Natural killer cell (primary cell): ENCODE results near the gene APBA1. TPM values are rescaled to one million over a fixed set of nuclear protein-coding genes. Genes with fewer than 3 reads are reported as not detected.

Experiments used
- ATAC-seq, 3 donors: fragments of 150-1000 bp in 2 of 3; fragments of 200-7000 bp in 1 of 3; cut with Tn5 transposase; 1 replicate in 1 of 3; 2 replicates in 2 of 3; pipeline ENCODE4 v1.10.0; 2021; ENCODE audit warnings: mild to moderate bottlenecking in 2 of 3, moderate library complexity in 2 of 3
- DNase-seq, 2 donors: peaks; one replicate each; pipeline versions ENCODE4 v3.0.0 to v3.0.0-alpha.2; 2013 to 2021; ENCODE audit warnings: mixed read lengths in 1 of 2
- H3K27ac ChIP-seq: one replicate; pipeline ENCODE4 v1.5.1; 2013; ENCODE audit warnings: mild to moderate bottlenecking, low read length
- H3K27me3 ChIP-seq: one replicate; pipeline ENCODE4 v1.6.1; 2013; ENCODE audit warnings: low read length; ENCODE audit not compliant: control insufficient read depth, insufficient read depth
- H3K36me3 ChIP-seq: one replicate; pipeline ENCODE4 v1.6.1; 2013; ENCODE audit warnings: low read length; ENCODE audit not compliant: control insufficient read depth, insufficient read depth
- H3K4me1 ChIP-seq: one replicate; pipeline ENCODE4 v1.6.1; 2013; ENCODE audit warnings: low read length; ENCODE audit not compliant: control insufficient read depth, insufficient read depth
- H3K4me3 ChIP-seq: one replicate; pipeline ENCODE4 v1.5.1; 2013; ENCODE audit warnings: low read length
- H3K9me3 ChIP-seq: one replicate; pipeline ENCODE4 v1.6.1; 2013; ENCODE audit warnings: low read length; ENCODE audit not compliant: control insufficient read depth, insufficient read depth
- H3K27ac Mint-ChIP-seq, 2 donors: one replicate each; pipeline ENCODE4 v1.8.0; 2022; ENCODE audit warnings: mild to moderate bottlenecking in 2 of 2, mixed read lengths in 2 of 2, moderate library complexity in 1 of 2
- H3K27me3 Mint-ChIP-seq, 2 donors: one replicate each; pipeline ENCODE4 v1.8.0; 2022; ENCODE audit warnings: low read depth in 2 of 2, mixed read lengths in 2 of 2
- H3K36me3 Mint-ChIP-seq: one replicate; pipeline ENCODE4 v1.8.0; 2022; ENCODE audit warnings: mixed read lengths
- H3K4me1 Mint-ChIP-seq, 2 donors: one replicate each; pipeline ENCODE4 v1.8.0; 2022; ENCODE audit warnings: mixed read lengths in 2 of 2
- H3K4me3 Mint-ChIP-seq: one replicate; pipeline ENCODE4 v1.8.0; 2022; ENCODE audit warnings: mild to moderate bottlenecking, moderate library complexity, mixed read lengths
- H3K9me3 Mint-ChIP-seq, 2 donors: one replicate each; pipeline ENCODE4 v1.8.0; 2022; ENCODE audit warnings: mixed read lengths in 2 of 2
- WGBS: methylation state at CpG from one replicate; pipeline ENCODE4 v1.1.7; 2013; ENCODE audit warnings: missing lambda C conversion rate; ENCODE audit not compliant: insufficient coverage; 5-methylcytosine and 5-hydroxymethylcytosine counted together
- intact Hi-C: fragments of 100-400 bp; cut with micrococcal nuclease; formaldehyde crosslinking; loops from one replicate; pipeline ENCODE4 v1.14.2; 2022
- total RNA-seq, 4 donors: library from RNA; stranded (reverse); fragments of 120-200 nt in 1 of 4; gene quantifications; one replicate each; pipeline versions ENCODE4 v1.2.3 to v1.2.4, GENCODE V29; 2013 to 2022
- TF ChIP-seq, protein P1 (sequence below): fragments of 200-600 bp; IDR thresholded peaks from one replicate; pipeline ENCODE4 v1.8.0; 2022; ENCODE audit warnings: antibody characterized with exemption

Gene APBA1
- total RNA-seq, 3 donors from 2014 or later (not counting 1 experiment from before 2014, with no cell fraction given) = 0.11 to 0.31 (median 0.13) TPM

- H3K36me3 ChIP-seq = no peaks in the 10 kb centered on the region
- H3K27ac ChIP-seq = no peak overlapping the region
- WGBS = 93% methylated on average over 5 of the region's 5 CpGs
- no peak overlapping the region for H3K4me3 ChIP-seq
- H3K27me3 ChIP-seq = no peaks in the 10 kb centered on the region
- intact Hi-C loops = no loop called here
- Mint-ChIP-seq H3K27me3 (peaks cover 2 to 9% of the 10 kb centered on the region in 2 donors), H3K36me3 (no peaks in the 10 kb centered on the region), H3K27ac (no peak overlapping the region), H3K4me1 (no peaks in the 10 kb centered on the region), H3K4me3 (no peak overlapping the region), H3K9me3 (no peaks in the 10 kb centered on the region)
- DNase-seq (no peak), ATAC-seq (no peak)
- no peaks in the 10 kb centered on the region for H3K9me3 ChIP-seq
- H3K4me1 ChIP-seq = no peaks in the 10 kb centered on the region
- TF ChIP-seq, protein P1, sequence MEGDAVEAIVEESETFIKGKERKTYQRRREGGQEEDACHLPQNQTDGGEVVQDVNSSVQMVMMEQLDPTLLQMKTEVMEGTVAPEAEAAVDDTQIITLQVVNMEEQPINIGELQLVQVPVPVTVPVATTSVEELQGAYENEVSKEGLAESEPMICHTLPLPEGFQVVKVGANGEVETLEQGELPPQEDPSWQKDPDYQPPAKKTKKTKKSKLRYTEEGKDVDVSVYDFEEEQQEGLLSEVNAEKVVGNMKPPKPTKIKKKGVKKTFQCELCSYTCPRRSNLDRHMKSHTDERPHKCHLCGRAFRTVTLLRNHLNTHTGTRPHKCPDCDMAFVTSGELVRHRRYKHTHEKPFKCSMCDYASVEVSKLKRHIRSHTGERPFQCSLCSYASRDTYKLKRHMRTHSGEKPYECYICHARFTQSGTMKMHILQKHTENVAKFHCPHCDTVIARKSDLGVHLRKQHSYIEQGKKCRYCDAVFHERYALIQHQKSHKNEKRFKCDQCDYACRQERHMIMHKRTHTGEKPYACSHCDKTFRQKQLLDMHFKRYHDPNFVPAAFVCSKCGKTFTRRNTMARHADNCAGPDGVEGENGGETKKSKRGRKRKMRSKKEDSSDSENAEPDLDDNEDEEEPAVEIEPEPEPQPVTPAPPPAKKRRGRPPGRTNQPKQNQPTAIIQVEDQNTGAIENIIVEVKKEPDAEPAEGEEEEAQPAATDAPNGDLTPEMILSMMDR = no peak
These were observed 279.3 kb downstream of the APBA1 start for GRCh38 chr9:69392826-69393225.

- intact Hi-C loops = no loop called here
- no peak overlapping the region for H3K27ac Mint-ChIP-seq
These were observed 280.2 kb downstream of the APBA1 start for GRCh38 chr9:69391946-69392345.

DNA sequence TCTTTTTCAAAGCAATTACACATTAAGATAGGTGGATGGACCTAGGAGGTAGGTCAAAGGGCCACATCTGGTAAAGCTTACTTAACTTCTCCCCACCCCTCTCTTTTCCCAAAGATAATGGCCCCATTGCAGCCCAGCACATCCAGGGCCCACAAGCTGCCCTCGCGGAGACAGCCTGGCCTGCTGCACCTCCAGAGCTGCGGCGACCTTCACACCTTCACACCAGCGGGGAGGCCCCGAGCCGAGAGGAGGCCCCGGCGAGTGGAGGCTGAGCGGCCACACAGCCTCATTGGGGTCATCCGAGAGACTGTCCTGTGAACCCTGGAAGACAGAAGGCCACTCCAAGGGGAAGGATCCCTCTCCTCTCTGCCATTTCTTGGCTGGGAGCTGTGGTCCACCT lies 280.7 kb downstream of the APBA1 start:
- no peaks in the 10 kb centered on the region for H3K4me1 Mint-ChIP-seq
- DNase-seq (no peak), ATAC-seq (no peak)
- Histone ChIP-seq H3K36me3 (no peaks in the 10 kb centered on the region), H3K4me1 (no peaks in the 10 kb centered on the region), H3K4me3 (no peak overlapping the region), H3K27me3 (no peaks in the 10 kb centered on the region), H3K27ac (no peak overlapping the region), H3K9me3 (no peaks in the 10 kb centered on the region)
- intact Hi-C loops = no loop called here
- no peak overlapping the region for H3K4me3 Mint-ChIP-seq
- no peak overlapping the region for H3K27ac Mint-ChIP-seq
- H3K36me3 Mint-ChIP-seq = no peaks in the 10 kb centered on the region
- TF ChIP-seq, protein P1 = no peak
- no peaks in the 10 kb centered on the region for H3K9me3 Mint-ChIP-seq
- peaks cover 2 to 9% of the 10 kb centered on the region in 2 donors for H3K27me3 Mint-ChIP-seq
- 94% methylated on average over 11 of the region's 11 CpGs for WGBS

More at GRCh38 chr9:69391946-69392345, 280.2 kb downstream of the APBA1 start:
- TF ChIP-seq, protein P1 = no peak
- no peaks in the 10 kb centered on the region for H3K36me3 Mint-ChIP-seq
- Histone ChIP-seq H3K36me3 (no peaks in the 10 kb centered on the region), H3K27ac (no peak overlapping the region), H3K27me3 (no peaks in the 10 kb centered on the region), H3K4me3 (no peak overlapping the region), H3K4me1 (no peaks in the 10 kb centered on the region), H3K9me3 (no peaks in the 10 kb centered on the region)
- ATAC-seq (no peak), DNase-seq (no peak)
- 64% methylated on average over 7 of the region's 7 CpGs for WGBS
- H3K4me1 Mint-ChIP-seq = no peaks in the 10 kb centered on the region
- no peak overlapping the region for H3K4me3 Mint-ChIP-seq
- peaks cover 2 to 9% of the 10 kb centered on the region in 2 donors for H3K27me3 Mint-ChIP-seq
- H3K9me3 Mint-ChIP-seq = no peaks in the 10 kb centered on the region

GRCh38 chr9:69389437-69389995 lies 282.7 kb downstream of the APBA1 start:
- H3K27me3 Mint-ChIP-seq = peaks cover 2 to 9% of the 10 kb centered on the region in 2 donors

More at GRCh38 chr9:69389437-69389995, 282.7 kb downstream of the APBA1 start:
- no peak for ATAC-seq
- no peaks in the 10 kb centered on the region for H3K9me3 Mint-ChIP-seq
- H3K27me3 ChIP-seq = no peaks in the 10 kb centered on the region
- no peaks in the 10 kb centered on the region for H3K36me3 ChIP-seq
- WGBS = 90% methylated on average over 4 of the region's 4 CpGs
- no peak overlapping the region for H3K4me3 Mint-ChIP-seq
- H3K4me1 Mint-ChIP-seq = no peaks in the 10 kb centered on the region
- intact Hi-C loops = loop anchor here (10.0 kb wide), 1 partner anchor 55 kb away; no protein-coding TSS in a partner anchor
- H3K36me3 Mint-ChIP-seq = no peaks in the 10 kb centered on the region
- H3K4me1 ChIP-seq = no peaks in the 10 kb centered on the region
- no peak for DNase-seq
- no peaks in the 10 kb centered on the region for H3K9me3 ChIP-seq
- no peak overlapping the region for H3K27ac ChIP-seq
- H3K27ac Mint-ChIP-seq = no peak overlapping the region
- TF ChIP-seq, protein P1 = no peak
- H3K4me3 ChIP-seq = no peak overlapping the region
